GM11168 (cell line): ENCODE results near the gene MYO6.

ENCODE experiments used
- in situ Hi-C: fragments of 300-500 bp; cut with MboI; formaldehyde crosslinking; loops from one replicate; pipeline ENCODE4 v1.12.0; 2022; ENCODE audit warnings: low sequenced_read_pairs; ENCODE audit not compliant: unreplicated experiment

MYO6 gene

DNA sequence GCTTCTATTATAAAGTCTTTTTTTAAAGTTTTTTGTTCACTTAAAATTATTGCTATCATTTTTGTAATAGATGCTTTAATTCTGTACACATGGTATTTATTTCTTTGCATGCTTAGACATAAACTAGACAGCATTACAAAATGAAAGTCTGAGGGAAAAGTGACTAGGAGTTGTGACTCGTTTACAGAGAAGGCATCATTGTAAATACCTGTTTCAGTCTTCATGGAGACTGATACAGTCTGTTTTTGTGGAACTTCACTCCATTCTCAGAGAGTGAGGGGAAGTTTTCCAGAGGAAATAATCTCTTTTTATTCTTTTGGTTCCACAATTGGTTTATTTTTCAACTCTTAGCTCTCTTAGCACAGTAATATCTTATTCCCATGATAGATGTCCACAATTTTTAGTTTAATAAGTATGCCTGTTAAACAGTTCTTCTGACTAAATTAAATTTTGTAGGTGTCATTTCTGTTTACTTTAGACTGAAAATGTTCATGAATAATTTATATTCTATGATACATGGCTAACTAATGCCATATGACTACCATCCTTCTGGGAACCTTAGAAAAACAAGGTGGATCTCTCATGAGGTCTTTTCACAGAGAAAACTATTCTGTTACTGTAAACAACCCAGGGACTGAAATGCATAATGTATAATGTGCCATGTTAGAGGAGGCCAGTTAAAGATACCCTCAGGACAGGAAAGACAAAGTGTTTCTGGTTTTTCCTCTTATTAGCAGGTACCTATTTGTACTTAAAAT, 69.2 kb downstream of the MYO6 start:
- in situ Hi-C loops = no loop called here

DNA sequence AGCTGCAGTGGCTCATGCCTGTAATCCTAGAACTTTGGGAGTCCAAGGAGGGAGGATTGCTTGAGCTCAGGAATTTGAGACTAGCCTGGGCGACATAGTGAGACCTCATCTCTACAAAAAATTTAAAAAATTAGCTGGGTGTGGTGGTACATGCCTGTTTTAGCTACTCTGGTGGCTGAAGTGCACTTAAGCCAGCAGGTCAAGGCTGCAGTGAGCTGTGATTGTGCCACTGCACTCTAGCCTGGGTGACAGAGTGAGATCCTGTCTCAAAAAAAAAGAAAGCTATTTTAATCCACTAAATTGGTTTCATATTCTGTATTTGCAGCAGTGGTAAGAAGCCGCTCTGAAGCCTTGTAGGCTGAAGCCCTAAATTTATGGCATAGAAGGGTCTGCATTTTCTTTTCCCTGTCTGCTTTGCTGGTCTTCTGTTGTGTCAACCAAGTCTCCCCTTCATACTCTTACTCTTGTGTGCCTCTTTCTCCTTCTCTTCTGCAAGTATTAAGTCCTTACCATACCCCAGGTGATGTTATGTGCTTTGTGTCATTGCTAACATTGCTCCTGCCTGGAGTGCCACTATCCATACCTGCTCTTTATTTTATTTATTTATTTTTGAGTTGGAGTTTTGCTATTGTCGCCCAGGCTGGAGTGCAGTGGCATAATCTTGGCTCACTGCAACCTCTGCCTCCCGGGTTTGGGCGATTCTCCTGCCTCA, 70.9 kb downstream of the MYO6 start:
- in situ Hi-C loops = no loop called here

DNA sequence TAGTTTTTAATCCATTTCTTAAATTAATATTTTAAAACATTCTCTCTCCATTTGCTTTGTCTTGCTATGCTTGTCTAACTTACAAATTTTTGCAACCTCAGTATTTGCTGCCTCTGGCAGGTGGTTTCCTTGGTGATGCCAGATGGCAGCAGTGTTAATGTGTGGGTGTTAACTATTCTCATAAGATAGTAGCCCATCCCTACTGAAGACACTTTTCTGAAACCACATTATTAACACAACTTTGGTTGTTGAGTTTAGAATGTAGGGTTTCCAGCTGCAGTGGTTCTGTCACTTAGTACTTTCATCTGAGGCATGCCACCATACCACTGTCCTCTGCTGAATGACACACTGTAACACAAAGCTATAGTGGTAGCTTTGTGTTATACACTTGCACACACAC, 75.1 kb downstream of the MYO6 start:
- in situ Hi-C loops = no loop called here

DNA sequence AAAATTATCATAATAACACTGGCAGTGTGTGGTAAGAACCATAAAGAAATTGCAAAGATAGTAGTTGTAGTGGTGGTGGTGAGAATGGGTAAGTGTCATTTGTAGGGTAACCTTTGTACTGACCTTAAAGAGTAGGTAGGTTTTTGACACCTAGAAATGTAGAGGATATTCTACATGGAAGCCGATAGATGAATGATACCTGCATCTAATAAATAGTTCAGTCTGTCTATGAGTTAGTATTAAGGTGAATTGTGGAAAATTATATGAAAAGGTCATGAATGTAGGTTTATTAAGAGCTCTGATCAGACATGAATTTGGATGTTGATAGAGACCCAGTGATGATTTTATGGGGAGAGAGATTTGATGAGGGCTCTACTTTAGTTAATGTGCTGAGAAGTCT, 78.1 kb downstream of the MYO6 start:
- in situ Hi-C loops = no loop called here

DNA sequence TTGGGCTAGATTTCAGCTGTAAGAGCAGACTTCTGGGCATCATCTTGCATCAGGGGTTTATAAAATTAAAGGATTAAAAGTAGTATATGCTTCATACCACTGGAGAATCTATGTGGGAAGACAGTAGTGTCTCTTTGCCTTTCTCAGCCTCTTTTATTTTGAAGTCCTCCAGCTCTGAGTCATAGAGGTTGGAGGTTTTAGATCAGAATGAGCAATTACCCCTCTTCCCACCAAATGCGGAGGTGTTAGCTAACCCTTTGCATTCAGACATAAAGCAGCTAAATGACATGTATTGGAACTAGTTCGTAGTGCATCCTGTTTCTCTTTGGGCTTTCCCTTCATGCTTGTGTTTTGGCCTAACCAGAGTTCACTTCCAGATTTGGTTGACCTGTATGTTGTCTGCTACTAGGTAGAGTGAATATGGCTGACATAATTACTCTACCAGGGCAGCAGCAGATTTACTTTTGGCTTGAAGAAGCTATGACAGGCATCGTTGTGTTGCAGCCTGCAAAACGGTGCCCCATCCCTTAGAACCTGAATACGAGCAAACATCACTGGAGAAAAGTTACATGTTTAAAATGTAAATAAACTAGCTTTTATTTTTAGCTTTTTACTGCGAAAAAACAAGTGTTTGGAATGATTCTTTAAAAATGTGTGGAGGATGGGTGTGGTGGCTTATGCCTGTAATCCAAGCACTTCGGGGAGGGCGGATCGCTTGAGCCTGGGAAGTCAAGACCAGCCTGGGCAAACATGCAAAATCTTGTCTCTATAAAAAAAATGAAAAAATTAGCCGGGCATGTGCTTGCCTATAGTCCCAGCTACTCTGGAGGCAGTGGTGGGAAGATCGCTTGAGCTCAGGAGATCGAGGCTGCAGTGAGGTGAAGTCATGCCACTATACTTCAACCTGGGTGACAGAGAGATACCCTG, 82.2 kb downstream of the MYO6 start:
- in situ Hi-C loops = no loop called here

DNA sequence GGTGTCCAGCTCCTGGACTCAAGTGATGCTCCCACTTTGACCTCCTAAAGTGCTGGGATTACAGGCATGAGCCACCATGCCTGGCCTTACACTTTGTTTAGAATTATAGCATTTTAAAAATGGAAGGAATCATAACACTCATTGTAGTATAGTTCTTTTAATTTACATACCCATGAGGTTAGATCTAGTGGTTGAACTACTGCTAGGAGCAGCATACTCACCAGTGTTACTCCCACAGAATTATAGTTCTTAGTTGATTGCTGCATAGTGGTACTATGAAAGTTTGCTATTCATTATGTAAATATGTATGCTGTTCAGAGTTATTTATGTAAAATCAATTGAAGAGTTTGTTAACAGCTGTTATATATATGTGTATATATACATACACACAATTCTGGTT, 85.4 kb downstream of the MYO6 start:
- in situ Hi-C loops = no loop called here

DNA sequence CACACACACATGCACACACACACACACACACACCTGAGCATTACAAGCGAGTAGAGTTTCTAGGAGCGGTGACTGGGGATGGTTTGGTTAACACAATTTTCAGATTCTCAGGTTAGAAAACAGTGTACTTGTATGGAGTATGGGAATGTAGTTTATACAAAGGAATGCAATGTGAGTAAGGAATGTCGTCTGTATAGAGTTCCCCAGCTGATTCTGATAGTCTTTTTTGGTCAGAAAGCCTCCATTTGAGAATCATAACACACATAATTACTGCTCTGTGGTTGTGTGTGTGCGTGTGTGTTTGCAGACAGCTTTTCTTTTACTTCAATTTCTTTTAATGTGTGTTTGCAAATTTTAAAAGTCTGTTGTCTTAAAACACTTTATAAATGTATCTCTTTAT, 93.2 kb downstream of the MYO6 start:
- in situ Hi-C loops = no loop called here

DNA sequence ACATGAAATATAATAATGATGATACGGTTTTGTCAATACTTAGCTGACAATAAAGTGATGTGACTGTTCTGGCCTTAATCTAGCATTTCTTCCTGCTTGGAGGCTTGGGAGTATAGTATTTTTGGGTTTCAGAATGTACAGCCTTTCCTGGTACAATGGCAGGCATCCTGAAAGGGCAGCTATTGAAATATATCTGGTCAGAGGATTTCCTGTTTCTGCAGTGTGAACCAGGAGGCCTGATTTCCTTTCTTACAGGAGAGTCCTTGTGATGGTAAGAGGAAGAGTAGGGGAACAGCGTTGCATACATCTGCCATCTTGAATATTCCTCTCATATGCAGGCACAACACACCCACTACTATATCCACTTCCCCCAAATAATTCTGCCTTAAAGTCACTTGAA, 93.7 kb downstream of the MYO6 start:
- in situ Hi-C loops = no loop called here

DNA sequence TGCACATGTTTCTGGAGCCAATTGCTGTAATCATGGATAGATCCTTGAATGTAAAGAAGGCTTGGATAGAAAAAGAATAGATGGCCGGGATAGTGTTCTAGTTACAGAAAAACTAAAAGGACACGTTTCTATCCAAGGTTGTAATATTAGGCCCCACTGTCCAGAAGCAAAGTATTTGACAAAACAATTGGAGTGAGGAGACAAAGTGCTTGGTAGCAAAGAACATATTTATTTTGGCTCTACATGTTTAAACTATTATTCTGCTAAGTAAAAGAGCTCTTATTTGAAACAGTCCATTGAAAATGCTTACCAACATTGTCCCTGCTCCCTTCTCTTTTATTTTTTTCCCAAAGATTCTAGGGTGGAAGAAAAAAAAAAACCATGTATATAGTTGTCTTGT, 94.4 kb downstream of the MYO6 start:
- in situ Hi-C loops = no loop called here

DNA sequence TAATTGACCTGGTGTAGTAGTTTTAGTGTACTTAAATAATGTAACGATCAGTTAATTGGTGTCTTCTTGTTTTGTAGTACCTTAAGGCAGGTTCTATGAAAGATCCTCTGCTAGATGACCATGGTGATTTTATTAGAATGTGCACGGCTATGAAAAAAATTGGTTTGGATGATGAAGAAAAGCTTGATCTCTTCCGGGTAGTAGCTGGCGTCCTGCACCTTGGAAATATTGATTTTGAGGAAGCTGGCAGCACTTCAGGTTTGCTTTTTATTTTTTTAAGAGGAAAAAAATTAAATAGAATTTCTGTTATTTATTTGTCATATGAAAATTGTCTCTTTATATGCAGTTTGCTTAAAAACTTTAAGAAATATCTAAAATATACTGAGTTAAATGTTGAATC, 99.2 kb downstream of the MYO6 start:
- in situ Hi-C loops = no loop called here

DNA sequence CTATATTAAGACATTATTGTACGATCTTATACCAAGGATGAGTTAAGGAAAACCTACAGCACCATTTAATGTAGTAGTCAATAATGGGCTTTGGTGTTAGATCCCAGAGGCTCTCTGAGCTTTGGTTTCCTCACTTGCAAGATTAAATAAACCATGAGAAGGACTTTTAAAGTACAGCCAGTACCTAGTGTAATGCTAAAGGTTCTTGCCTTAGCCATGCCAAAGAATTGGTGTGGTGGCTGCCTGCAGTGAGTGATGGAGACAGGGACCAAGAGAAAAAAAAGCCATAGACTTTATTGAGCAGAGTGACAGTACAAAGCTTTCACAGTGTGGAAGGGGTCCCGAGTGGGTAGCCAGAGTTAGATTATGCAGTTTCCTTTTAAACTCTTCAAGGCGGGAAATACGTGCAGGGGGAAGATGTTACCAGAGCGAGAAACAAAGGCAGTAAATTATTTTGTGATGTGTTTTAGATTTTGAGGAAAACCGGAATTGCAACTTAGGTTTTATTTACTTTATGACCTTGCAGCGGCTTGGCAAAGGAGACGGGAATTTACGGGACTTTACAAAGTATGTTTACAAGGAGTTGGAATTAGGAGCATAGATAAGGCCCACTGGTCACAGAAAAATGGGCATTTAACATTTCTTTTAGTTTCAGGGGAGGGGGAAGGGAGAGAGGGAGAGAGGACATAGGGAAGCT, 100.4 kb downstream of the MYO6 start:
- in situ Hi-C loops = no loop called here

DNA sequence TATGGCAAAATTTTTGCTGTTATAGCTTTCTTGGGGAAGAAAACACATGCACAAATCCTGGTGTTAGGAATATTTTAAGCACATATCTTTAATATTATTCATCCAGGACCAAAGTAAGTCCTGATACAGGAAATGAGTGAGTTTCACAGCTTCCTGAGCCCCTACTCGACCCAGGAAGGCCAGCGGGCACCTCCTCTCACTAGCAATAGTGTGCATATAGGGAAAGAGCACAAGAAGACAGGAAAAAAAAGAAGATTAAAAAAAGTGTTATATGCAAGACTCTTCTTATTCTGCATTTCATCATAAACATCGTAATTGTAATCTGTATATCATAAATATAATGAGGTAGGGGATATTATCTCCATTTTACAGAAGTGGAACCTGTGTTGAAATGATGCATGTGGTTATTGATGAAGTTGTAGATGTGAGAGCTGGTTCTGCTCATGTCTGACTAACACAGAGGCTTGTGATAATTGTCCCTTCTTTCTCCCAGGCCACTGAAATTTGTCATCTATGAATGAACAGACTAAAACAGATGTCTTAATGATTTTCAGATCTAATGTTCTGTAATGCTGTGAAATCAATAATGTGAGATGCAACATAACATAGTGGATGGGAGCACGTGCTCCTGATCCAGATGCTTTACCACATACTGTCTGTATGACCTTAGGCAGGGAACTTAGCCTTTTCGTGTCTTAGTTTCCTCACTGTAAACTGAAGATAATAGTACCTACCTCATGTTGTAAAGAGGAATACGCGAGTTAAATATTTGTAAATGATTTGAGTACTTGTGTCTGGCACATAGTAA, 101.2 kb downstream of the MYO6 start:
- in situ Hi-C loops = no loop called here

DNA sequence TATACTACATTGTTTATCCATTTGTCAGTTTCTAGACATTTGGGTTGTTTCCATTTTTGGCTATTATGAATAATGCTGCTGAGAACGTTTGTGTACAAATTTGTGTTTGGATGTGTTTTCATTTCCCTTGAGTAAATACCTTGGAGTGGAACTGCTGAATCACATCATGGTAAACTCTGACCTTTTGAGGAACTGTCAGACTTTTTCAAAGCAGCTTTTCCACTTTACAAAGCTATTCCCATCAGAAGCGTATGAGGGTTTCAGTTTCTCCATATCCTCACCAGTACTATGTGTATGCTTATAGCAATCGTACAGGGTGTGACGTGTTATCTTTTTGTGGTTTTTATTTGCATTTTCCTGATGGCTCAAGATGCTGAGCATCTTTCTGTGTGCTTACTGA, 103.7 kb downstream of the MYO6 start:
- in situ Hi-C loops = no loop called here

DNA sequence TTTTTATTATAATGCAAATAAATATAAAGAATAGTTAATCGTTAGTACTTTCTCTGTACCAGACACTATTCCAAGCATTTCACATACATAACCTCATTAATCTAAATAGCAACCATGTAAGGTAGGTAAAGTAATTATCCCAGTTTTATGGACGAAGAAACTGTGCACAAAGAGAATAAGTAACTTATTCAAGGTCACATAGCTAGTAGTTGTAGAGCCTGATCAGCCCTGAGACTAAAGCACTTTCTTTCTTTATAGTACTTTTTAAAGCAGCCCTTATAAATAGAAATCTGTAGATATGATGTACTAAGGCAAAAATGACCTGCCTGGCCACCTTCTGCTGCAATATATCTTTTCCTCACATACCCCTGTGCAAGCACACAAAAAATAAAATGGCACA, 104.8 kb downstream of the MYO6 start:
- in situ Hi-C loops = no loop called here

DNA sequence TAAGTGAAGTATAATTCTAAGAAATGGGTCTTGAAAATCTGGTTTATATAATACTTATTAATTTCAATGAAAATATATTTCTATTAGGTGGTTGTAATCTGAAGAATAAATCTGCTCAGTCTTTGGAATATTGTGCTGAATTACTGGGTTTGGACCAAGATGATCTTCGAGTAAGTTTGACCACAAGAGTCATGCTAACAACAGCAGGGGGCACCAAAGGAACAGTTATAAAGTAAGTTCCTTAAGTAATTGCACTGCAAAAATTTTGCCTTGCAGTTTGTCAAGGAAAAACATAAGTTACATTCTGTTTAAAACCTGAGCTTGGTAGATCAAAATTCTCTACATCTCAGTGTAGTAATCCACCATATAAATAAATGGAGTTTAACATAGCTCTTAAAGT, 106.0 kb downstream of the MYO6 start:
- in situ Hi-C loops = no loop called here

DNA sequence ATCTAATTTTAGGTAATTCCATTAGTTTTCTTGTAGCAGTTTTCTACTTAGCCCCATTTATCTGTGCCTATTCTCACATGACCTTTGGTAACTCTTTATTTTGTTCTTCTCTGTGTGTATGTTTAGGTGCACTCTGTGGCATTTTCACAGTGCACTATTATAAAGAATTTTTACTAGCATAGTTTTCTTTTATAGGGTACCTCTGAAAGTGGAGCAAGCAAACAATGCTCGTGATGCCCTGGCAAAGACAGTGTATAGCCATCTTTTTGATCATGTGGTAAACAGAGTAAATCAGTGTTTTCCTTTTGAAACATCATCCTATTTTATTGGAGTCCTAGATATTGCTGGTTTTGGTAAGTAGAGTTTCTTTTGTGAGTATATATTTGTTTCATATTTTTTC, 107.9 kb downstream of the MYO6 start:
- in situ Hi-C loops = no loop called here

DNA sequence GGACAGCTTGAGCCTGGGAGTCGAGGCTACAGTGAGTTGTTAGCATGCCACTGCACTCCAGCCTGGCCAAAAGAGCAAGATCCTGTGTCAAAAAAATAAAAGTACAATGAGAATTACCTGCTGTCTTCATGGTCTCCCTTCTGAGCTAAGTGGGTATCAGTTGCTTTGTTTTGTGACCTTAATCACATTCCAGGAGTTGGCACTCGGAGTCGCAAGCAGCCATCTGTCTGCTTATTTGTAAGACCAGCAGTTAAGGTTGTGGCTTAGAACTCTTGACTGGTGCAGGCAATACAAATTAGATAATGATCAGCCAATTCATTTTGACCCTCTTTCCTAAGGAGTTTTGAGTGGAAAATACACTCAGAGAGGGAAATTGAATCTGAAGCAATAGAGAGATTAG, 114.0 kb downstream of the MYO6 start:
- in situ Hi-C loops = no loop called here

DNA sequence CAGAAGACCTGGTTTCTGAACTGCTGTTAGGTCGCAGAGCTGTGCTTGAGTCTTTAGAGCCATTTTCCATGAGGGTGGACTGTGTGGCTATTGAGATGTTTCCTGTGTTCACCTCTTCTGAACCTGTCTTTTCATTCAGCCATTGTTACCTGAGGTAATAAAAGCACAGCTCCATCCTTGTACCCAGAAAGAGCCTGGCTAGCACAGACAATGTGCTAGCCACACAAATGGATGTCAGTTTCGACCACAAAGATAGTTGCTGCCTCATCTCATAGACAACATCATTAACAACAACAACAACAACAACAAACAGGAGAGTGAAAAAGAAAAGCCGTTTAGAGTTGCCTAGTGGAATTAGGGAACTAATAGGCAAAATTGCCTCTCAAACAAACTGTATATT, 114.7 kb downstream of the MYO6 start:
- in situ Hi-C loops = no loop called here

DNA sequence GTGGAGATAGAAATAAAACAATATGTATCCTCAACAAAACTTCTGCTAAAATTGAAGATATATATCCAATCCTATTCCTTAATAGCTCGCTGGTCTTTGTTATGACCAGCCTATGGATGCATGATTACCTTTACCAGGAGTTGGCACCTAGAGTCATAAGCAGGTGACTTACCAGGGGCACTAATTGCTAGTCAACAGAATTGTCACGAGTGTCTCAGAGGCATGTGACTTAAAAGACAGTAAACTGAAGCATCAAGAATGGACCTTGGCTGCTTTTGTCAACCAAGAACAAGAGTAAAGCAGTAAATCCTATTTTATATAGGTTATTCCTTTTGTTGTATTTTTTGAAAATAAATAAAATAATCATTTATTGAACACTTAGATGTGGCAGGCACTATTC, 115.4 kb downstream of the MYO6 start:
- in situ Hi-C loops = no loop called here

DNA sequence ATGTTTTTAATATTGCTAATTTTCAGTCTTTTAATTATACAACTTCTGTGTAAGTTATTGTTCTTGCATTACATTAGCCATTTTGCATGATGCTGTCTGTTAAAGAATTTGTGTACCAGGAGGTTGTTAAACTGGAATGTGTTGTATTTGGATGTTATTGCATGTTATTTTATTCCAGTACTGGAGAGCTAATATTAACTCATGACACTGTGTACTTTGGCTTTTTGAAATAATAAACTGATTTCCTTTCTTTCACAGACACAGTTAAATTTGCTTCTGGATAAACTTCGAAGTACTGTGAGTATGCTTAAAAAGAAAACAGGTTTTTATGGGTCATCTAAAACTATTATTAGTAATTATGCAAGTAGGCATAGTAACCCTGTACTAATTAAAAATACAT, 121.3 kb downstream of the MYO6 start:
- in situ Hi-C loops = no loop called here
